Gastroesophageal sphincter (tissue), 4 donors: ENCODE data around the gene SYTL4. TPM values are rescaled to one million over a fixed set of nuclear protein-coding genes. Genes with fewer than 3 reads are reported as not detected.
"Not testable (repeated sequence)": the region's sequence is repeated elsewhere in the genome, so short reads cannot be mapped to it uniquely, and the experiment has no call there.

Experiments
- ATAC-seq: fragments of 150-250 bp; one replicate; pipeline ENCODE4 v1.9.1; 2016; ENCODE audit warnings: mild to moderate bottlenecking, moderate library complexity
- H3K27ac ChIP-seq, 4 donors: fragments of 200-600 bp; sonication (generic) in 3 of 4; 1 replicate in 3 of 4; 2 replicates in 1 of 4; pipeline ENCODE4 v1.5.1; 2016 to 2019
- H3K27me3 ChIP-seq: fragments of 200-600 bp; sonication (generic); one replicate; pipeline ENCODE4 v1.5.1; 2019
- H3K36me3 ChIP-seq, 2 donors: fragments of 200-600 bp; sonication (generic); one replicate each; pipeline ENCODE4 v1.5.1; 2019; ENCODE audit warnings: control low read depth in 1 of 2
- H3K4me1 ChIP-seq, 3 donors: fragments of 200-600 bp; sonication (generic); 1 replicate in 2 of 3; 2 replicates in 1 of 3; pipeline ENCODE4 v1.5.1; 2016 to 2019; ENCODE audit warnings: control low read depth in 2 of 3
- H3K4me3 ChIP-seq, 2 donors: fragments of 200-600 bp; sonication (generic); one replicate each; pipeline ENCODE4 v1.5.1; 2019; ENCODE audit warnings: mild to moderate bottlenecking in 1 of 2, moderate library complexity in 1 of 2
- H3K9me3 ChIP-seq, 3 donors: fragments of 200-600 bp; sonication (generic); one replicate each; pipeline ENCODE4 v1.5.1; 2017 to 2019; ENCODE audit warnings: control low read depth in 2 of 3
- EP300 ChIP-seq: sonication (generic); formaldehyde crosslinking; IDR thresholded peaks from one replicate; pipeline ENCODE4 v1.6.1; 2017; ENCODE audit warnings: antibody characterized with exemption, mild to moderate bottlenecking
- POLR2A ChIP-seq, 2 donors: fragments of 450-650 bp; IDR thresholded peaks; one replicate each; pipeline ENCODE4 v1.6.1; 2017; ENCODE audit warnings: antibody characterized with exemption in 2 of 2, mild to moderate bottlenecking in 2 of 2, moderate library complexity in 1 of 2
- POLR2AphosphoS5 ChIP-seq: sonication (generic); formaldehyde crosslinking; IDR thresholded peaks from one replicate; pipeline ENCODE4 v1.6.1; 2017; ENCODE audit warnings: antibody characterized with exemption
- WGBS, 2 donors: methylation state at CpG; one replicate each; pipeline ENCODE4 v1.1.5; 2018; ENCODE audit warnings: low coverage in 1 of 2; 5-methylcytosine and 5-hydroxymethylcytosine counted together
- total RNA-seq, 4 donors: library from RNA; depleted of rRNA; stranded (reverse); fragments of >200 nt; gene quantifications; one replicate each; pipeline ENCODE4 v1.1.0, GENCODE V29; 2016
- TF ChIP-seq, protein P1 (sequence below), 4 experiments: fragments of 200-600 bp in 2 of 4; fragments of 450-650 bp in 2 of 4; sonication (generic) in 1 of 4; IDR thresholded peaks; one replicate each; pipeline ENCODE4 v1.5.1; 2017 to 2019; ENCODE audit warnings: antibody characterized with exemption in 4 of 4, mild to moderate bottlenecking in 2 of 4, moderate library complexity in 2 of 4

The SYTL4 gene
- total RNA-seq, 4 donors from 2014 or later = 18.6 to 33.6 (median 26.7) TPM

DNA sequence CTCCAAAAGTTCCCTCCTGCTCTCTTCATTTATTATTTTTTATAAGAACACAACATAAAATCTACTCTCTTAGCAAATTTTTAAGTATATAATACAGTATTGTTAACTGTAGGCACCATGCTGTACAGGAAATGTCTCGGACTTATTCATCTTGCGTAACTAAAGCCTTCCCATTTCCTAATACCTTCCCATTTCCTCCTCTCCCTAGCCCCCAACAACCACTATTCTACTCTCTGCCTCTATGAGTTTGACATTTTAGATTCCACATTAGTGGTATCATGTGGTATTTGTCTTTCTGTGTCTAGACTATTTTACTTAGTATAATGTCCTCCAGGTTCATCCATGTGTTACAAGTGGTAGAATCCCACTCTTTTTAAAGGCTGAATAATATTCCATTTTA lies 15.8 kb upstream of the SYTL4 start:
- no peaks in the 10 kb centered on the region for H3K36me3 ChIP-seq
- TF ChIP-seq POLR2AphosphoS5 = no peak
- TF ChIP-seq EP300 = no peak
- TF ChIP-seq POLR2A (IDR thresholded peaks at IDR 0.05) = no peak
- TF ChIP-seq, protein P1, sequence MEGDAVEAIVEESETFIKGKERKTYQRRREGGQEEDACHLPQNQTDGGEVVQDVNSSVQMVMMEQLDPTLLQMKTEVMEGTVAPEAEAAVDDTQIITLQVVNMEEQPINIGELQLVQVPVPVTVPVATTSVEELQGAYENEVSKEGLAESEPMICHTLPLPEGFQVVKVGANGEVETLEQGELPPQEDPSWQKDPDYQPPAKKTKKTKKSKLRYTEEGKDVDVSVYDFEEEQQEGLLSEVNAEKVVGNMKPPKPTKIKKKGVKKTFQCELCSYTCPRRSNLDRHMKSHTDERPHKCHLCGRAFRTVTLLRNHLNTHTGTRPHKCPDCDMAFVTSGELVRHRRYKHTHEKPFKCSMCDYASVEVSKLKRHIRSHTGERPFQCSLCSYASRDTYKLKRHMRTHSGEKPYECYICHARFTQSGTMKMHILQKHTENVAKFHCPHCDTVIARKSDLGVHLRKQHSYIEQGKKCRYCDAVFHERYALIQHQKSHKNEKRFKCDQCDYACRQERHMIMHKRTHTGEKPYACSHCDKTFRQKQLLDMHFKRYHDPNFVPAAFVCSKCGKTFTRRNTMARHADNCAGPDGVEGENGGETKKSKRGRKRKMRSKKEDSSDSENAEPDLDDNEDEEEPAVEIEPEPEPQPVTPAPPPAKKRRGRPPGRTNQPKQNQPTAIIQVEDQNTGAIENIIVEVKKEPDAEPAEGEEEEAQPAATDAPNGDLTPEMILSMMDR (IDR thresholded peaks at IDR 0.05) = no peak
- H3K27me3 ChIP-seq = no peaks in the 10 kb centered on the region
- no peaks in the 10 kb centered on the region for H3K9me3 ChIP-seq
- H3K4me3 ChIP-seq = no peak overlapping the region
- H3K4me1 ChIP-seq = peaks cover 0 to 24% (median 0%) of the 10 kb centered on the region in 3 donors
- 96% methylated on average over 2 of the region's 2 CpGs; no CpG with 5 or more reads in 1 of the 2 donors for WGBS, 2 donors
- no peak for ATAC-seq
- H3K27ac ChIP-seq = no peak overlapping the region

DNA sequence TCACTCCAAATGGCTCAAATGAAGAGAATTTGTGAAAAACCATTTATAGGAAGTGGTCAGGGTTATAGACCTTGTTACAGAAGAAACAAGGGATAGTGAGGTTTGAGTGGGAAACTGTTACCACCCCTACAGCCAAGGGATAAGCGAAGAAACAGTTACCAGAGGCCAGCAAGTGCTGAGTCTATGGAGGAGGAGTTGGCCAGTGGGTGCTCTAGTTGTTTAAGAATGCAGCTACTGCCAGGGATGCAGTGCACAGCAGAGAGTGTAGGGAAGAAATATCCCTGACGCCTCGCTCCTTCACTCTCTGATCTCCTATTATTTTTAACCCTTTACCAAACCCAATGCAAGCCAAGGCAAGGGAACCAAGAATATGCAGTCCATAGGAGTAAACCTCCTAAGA lies 15.2 kb upstream of the SYTL4 start:
- no peak for ATAC-seq
- TF ChIP-seq POLR2A (IDR thresholded peaks at IDR 0.05) (no peak), POLR2AphosphoS5 (no peak), EP300 (no peak)
- TF ChIP-seq, protein P1 (IDR thresholded peaks at IDR 0.05) = no peak
- H3K36me3 ChIP-seq = no peaks in the 10 kb centered on the region
- H3K4me3 ChIP-seq = no peak overlapping the region
- H3K4me1 ChIP-seq = peaks cover 0 to 24% (median 0%) of the 10 kb centered on the region in 3 donors
- H3K9me3 ChIP-seq = no peaks in the 10 kb centered on the region
- H3K27me3 ChIP-seq = no peaks in the 10 kb centered on the region
- peak overlapping the region in 2 of 4 donors; percentile 68 to 75 for H3K27ac ChIP-seq
- WGBS, 2 donors = 12 to 20% methylated on average over 1 to 2 of the region's 3 CpGs

DNA sequence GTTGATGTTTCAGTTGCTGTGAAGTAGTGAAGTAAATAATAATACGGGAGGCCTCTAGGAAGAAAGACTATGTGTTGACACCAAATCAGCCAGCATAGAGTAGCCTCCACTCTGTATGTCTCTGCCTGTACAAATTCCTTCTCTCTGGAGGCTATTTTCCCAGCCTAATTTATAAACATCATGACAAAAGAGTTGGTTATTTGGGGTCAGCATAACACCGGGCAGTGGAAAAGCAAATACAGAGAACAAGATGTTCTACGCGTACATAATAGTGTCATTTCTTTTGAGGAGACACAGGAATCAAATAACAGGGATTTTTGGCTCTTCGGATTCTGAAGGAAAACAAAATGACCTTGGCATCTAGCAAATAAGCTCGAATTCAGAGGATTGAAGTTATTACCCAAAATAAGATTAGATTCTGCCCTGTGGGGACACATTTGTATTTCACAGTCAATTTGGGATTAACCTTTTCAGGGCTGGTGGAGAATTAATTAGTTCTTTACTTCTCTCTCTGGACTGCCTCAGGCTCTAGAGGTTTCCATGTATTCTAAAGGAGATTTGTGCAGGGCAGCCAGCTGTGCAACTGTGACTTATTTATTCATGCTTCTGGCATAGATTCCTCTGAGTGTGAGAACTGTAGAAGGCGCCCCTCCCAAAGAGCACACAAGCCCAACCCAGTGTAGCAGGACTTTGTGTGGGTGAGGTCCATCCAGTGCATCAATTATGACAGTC lies 14.1 kb upstream of the SYTL4 start:
- ATAC-seq = peak; percentile 81
- TF ChIP-seq EP300 = no peak
- TF ChIP-seq, protein P1 (IDR thresholded peaks at IDR 0.05) = no peak
- peak; percentile 74 for TF ChIP-seq POLR2AphosphoS5
- no peak for TF ChIP-seq POLR2A (IDR thresholded peaks at IDR 0.05)
- H3K27ac ChIP-seq = peak overlapping the region; percentile 65 to 77 (median 72)
- no peaks in the 10 kb centered on the region for H3K27me3 ChIP-seq
- no peaks in the 10 kb centered on the region for H3K36me3 ChIP-seq
- no peaks in the 10 kb centered on the region for H3K9me3 ChIP-seq
- peaks cover 0 to 24% (median 0%) of the 10 kb centered on the region in 3 donors for H3K4me1 ChIP-seq
- WGBS, 2 donors = 21 to 31% methylated on average over 2 to 6 of the region's 7 CpGs
- no peak overlapping the region for H3K4me3 ChIP-seq

DNA sequence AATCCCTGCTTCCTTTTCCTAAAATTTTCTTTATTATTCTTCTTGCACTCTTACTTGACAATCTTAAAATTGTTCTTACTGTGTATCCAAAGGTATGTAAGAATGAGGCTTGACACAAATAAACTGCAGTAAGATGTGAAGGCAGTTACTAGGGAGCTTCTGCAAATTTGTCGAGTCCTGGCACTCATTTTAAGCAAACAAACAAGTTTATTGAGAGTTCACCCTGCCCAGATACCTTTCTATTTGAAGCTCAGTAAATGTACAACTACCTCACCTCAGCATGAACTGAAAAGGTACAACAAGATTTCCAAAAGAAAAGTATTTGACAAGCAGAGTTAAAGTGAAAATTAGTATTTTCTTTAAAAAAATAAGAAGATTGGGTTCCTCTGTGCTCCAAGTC lies 13.3 kb upstream of the SYTL4 start:
- TF ChIP-seq EP300 (no peak), POLR2A (IDR thresholded peaks at IDR 0.05) (no peak), POLR2AphosphoS5 (no peak)
- TF ChIP-seq, protein P1 (IDR thresholded peaks at IDR 0.05) = no peak
- peak overlapping the region; percentile 65 to 77 (median 72) for H3K27ac ChIP-seq
- H3K9me3 ChIP-seq = no peaks in the 10 kb centered on the region

DNA sequence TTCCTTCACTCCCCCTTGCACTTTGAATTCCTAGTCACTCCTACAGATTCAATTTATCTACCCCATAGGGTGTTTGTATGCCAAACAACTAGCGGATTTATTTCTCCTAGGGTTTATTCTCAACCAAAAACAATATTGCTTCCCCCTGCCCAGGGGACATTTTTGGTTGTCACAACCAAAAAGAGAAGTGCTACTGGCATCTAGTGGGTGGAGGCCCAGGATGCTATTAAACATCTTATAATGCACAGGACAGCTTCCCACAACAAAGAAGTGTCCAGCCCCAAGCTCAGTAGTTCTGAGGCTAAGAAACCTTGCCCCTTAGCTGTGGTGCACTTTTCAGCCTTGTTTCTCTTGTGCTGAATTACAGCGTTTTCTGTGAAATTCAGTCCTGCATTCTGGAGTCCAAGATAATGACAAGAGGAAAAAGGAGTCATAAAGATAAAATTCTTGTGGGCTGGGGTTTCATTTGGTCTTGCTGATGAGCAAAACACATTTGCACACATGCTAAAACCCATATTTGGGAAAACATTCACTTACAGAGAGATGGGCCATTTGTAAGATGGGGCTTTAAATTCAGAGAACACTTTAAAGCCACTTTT lies 11.2 kb upstream of the SYTL4 start:
- WGBS, 2 donors = 67 to 82% methylated on average over 1 to 2 of the region's 2 CpGs
- Histone ChIP-seq H3K9me3 (no peaks in the 10 kb centered on the region), H3K27ac (no peak overlapping the region), H3K36me3 (no peaks in the 10 kb centered on the region), H3K4me1 (peaks cover 0 to 24% (median 0%) of the 10 kb centered on the region in 3 donors), H3K27me3 (no peaks in the 10 kb centered on the region), H3K4me3 (no peak overlapping the region)
- TF ChIP-seq, protein P1 (IDR thresholded peaks at IDR 0.05) = no peak
- no peak for TF ChIP-seq POLR2A (IDR thresholded peaks at IDR 0.05)
- no peak for TF ChIP-seq POLR2AphosphoS5
- TF ChIP-seq EP300 = no peak
- no peak for ATAC-seq

More for the DNA sequence above, 13.3 kb upstream of the SYTL4 start:
- no peak for ATAC-seq
- peaks cover 0 to 24% (median 0%) of the 10 kb centered on the region in 3 donors for H3K4me1 ChIP-seq
- H3K4me3 ChIP-seq = no peak overlapping the region
- WGBS, 2 donors = 60 to 64% methylated on average over 1 of the region's 1 CpG
- H3K27me3 ChIP-seq = no peaks in the 10 kb centered on the region
- H3K36me3 ChIP-seq = no peaks in the 10 kb centered on the region

DNA sequence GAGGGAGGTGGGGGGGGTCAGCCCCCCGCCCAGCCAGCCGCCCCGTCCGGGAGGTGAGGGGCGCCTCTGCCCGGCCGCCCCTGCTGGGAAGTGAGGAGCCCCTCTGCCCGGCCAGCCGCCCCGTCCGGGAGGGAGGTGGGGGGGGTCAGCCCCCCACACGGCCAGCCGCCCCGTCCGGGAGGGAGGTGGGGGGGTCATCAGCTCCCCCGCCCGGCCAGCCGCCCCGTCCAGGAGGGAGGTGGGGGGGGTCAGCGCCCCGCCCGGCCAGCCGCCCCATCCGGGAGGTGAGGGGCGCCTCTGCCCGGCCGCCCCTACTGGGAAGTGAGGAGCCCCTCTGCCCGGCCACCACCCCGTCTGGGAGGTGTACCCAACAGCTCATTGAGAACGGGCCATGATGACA lies 7.9 kb downstream of the SYTL4 start:
- not testable (repeated sequence) for H3K4me1 ChIP-seq, ATAC-seq, H3K27me3 ChIP-seq, H3K4me3 ChIP-seq, H3K9me3 ChIP-seq, H3K36me3 ChIP-seq, H3K27ac ChIP-seq
- no CpG with 5 or more reads among the region's 30 CpGs for WGBS, 2 donors
